KMS-11 (cell line): ENCODE data around the gene RRAGD.

Experiments
- H2AFZ ChIP-seq: fragments of 200-600 bp; sonication (generic); 2 replicates; pipeline ENCODE4 v1.6.1; 2016; ENCODE audit warnings: antibody characterized with exemption, mixed run types, low read depth
- H3K27ac ChIP-seq: fragments of 200-600 bp; sonication (generic); 2 replicates; pipeline ENCODE4 v1.6.1; 2016; ENCODE audit warnings: mild to moderate bottlenecking, mixed run types
- H3K27me3 ChIP-seq: fragments of 200-600 bp; sonication (generic); 2 replicates; pipeline ENCODE4 v1.6.1; 2017; ENCODE audit warnings: mild to moderate bottlenecking, low read depth, mixed run types, moderate library complexity; ENCODE audit not compliant: insufficient read depth
- H3K36me3 ChIP-seq: fragments of 200-600 bp; sonication (generic); 2 replicates; pipeline ENCODE4 v1.6.1; 2017; ENCODE audit warnings: mild to moderate bottlenecking, mixed run types; ENCODE audit not compliant: insufficient read depth
- H3K4me1 ChIP-seq: fragments of 200-600 bp; sonication (generic); 2 replicates; pipeline ENCODE4 v1.6.1; 2016; ENCODE audit warnings: mild to moderate bottlenecking, low read depth, mixed run types; ENCODE audit not compliant: poor library complexity, severe bottlenecking
- H3K4me2 ChIP-seq: fragments of 200-600 bp; sonication (generic); 2 replicates; pipeline ENCODE4 v1.7.0; 2016; ENCODE audit warnings: mild to moderate bottlenecking, mixed run types
- H3K4me3 ChIP-seq: fragments of 200-600 bp; sonication (generic); IDR thresholded peaks from 2 replicates; pipeline ENCODE4 v1.6.1; 2017; ENCODE audit warnings: low read depth, low read length, mixed read lengths; ENCODE audit not compliant: insufficient read depth
- H3K79me2 ChIP-seq: fragments of 200-600 bp; sonication (generic); 2 replicates; pipeline ENCODE4 v1.6.1; 2016; ENCODE audit warnings: low read depth, mixed run types; ENCODE audit not compliant: insufficient read depth
- H3K9ac ChIP-seq: fragments of 200-600 bp; sonication (generic); 2 replicates; pipeline ENCODE4 v1.6.1; 2016; ENCODE audit warnings: mild to moderate bottlenecking, mixed run types
- H4K20me1 ChIP-seq: fragments of 200-600 bp; sonication (generic); 2 replicates; pipeline ENCODE4 v1.6.1; 2016; ENCODE audit warnings: mild to moderate bottlenecking, mixed run types; ENCODE audit not compliant: insufficient read depth
- CTCF ChIP-seq: fragments of 200-600 bp; sonication (generic); conservative IDR thresholded peaks from 2 replicates; pipeline ENCODE4 v1.6.1; 2017; ENCODE audit warnings: low read depth, mild to moderate bottlenecking, antibody characterized with exemption, low read length, moderate library complexity, mixed read lengths

Gene RRAGD

GRCh38 chr6:89368107-89368506, 44.0 kb downstream of the RRAGD start:
- Histone ChIP-seq H4K20me1 (no peaks in the 10 kb centered on the region), H3K4me3 (no peak overlapping the region), H3K4me1 (peaks cover 83% of the 10 kb centered on the region), H2AFZ (no peak overlapping the region), H3K36me3 (no peaks in the 10 kb centered on the region), H3K79me2 (no peaks in the 10 kb centered on the region), H3K27ac (no peak overlapping the region; the same call in 1 of the 2 replicates), H3K27me3 (no peaks in the 10 kb centered on the region), H3K9ac (no peak overlapping the region), H3K4me2 (peak overlapping the region; percentile 43)
- TF ChIP-seq CTCF: peak; percentile 86

GRCh38 chr6:89364586-89364985, 47.5 kb downstream of the RRAGD start:
- TF ChIP-seq CTCF: no peak
- no peak overlapping the region for H3K9ac ChIP-seq
- no peaks in the 10 kb centered on the region for H3K36me3 ChIP-seq
- H3K4me3 ChIP-seq: no peak overlapping the region
- H3K27ac ChIP-seq: no peak overlapping the region
- no peak overlapping the region for H2AFZ ChIP-seq
- no peaks in the 10 kb centered on the region for H3K27me3 ChIP-seq
- no peak overlapping the region for H3K4me2 ChIP-seq
- no peaks in the 10 kb centered on the region for H4K20me1 ChIP-seq
- H3K79me2 ChIP-seq: no peaks in the 10 kb centered on the region
- H3K4me1 ChIP-seq: peaks cover 72% of the 10 kb centered on the region

GRCh38 chr6:89361171-89361570, 50.9 kb downstream of the RRAGD start:
- H2AFZ ChIP-seq: no peak overlapping the region; the same call in 1 of the 2 replicates
- H3K79me2 ChIP-seq: no peaks in the 10 kb centered on the region
- no peaks in the 10 kb centered on the region for H3K27me3 ChIP-seq
- no peak overlapping the region for H3K4me3 ChIP-seq
- TF ChIP-seq CTCF: no peak
- no peak overlapping the region for H3K9ac ChIP-seq
- no peaks in the 10 kb centered on the region for H4K20me1 ChIP-seq
- H3K27ac ChIP-seq: peak overlapping the region; percentile 26; the same call in 1 of the 2 replicates
- H3K36me3 ChIP-seq: no peaks in the 10 kb centered on the region
- H3K4me2 ChIP-seq: peak overlapping the region; percentile 40
- H3K4me1 ChIP-seq: peaks cover 80% of the 10 kb centered on the region

GRCh38 chr6:89360415-89360999, 51.6 kb downstream of the RRAGD start:
- Histone ChIP-seq H3K79me2 (no peaks in the 10 kb centered on the region), H3K27me3 (no peaks in the 10 kb centered on the region), H3K9ac (no peak overlapping the region), H3K4me2 (peak overlapping the region; percentile 40), H3K36me3 (no peaks in the 10 kb centered on the region), H3K27ac (peak overlapping the region; percentile 26), H2AFZ (no peak overlapping the region; the same call in 1 of the 2 replicates), H3K4me1 (peaks cover 80% of the 10 kb centered on the region), H3K4me3 (no peak overlapping the region), H4K20me1 (no peaks in the 10 kb centered on the region)
- TF ChIP-seq CTCF: no peak
